Skeletal muscle tissue (tissue), 4 donors: ENCODE results near the gene PRTG. TPM values are rescaled to one million over a fixed set of nuclear protein-coding genes. Genes with fewer than 3 reads are reported as not detected.
"Not testable (repeated sequence)": the region's sequence is repeated elsewhere in the genome, so short reads cannot be mapped to it uniquely, and the experiment has no call there.

ENCODE experiments used
- H3K27ac ChIP-seq: one replicate; pipeline ENCODE4 v1.7.0; 2013; ENCODE audit warnings: mild to moderate bottlenecking, low read depth, low read length, inconsistent platforms
- H3K27me3 ChIP-seq, 3 donors: one replicate each; pipeline ENCODE4 v1.7.0; 2013; ENCODE audit warnings: low read length in 3 of 3; ENCODE audit not compliant: control insufficient read depth in 3 of 3, insufficient read depth in 3 of 3
- H3K36me3 ChIP-seq, 3 donors: one replicate each; pipeline ENCODE4 v1.7.0; 2013; ENCODE audit warnings: low read length in 3 of 3; ENCODE audit not compliant: control insufficient read depth in 3 of 3, insufficient read depth in 3 of 3
- H3K4me1 ChIP-seq, 3 donors: one replicate each; pipeline ENCODE4 v1.7.0; 2013; ENCODE audit warnings: low read length in 3 of 3, mild to moderate bottlenecking in 3 of 3; ENCODE audit not compliant: control insufficient read depth in 3 of 3, insufficient read depth in 3 of 3
- H3K4me3 ChIP-seq, 3 donors: one replicate each; pipeline ENCODE4 v1.7.0; 2013; ENCODE audit warnings: low read length in 3 of 3
- H3K9ac ChIP-seq, 3 donors: one replicate each; pipeline ENCODE4 v1.7.0; 2013; ENCODE audit warnings: low read length in 3 of 3, mild to moderate bottlenecking in 3 of 3, moderate library complexity in 2 of 3, low read depth in 1 of 3
- H3K9me3 ChIP-seq, 3 donors: one replicate each; pipeline ENCODE4 v1.7.0; 2013; ENCODE audit warnings: low read length in 3 of 3; ENCODE audit not compliant: control insufficient read depth in 3 of 3
- total RNA-seq: library from RNA; depleted of rRNA; stranded (reverse); fragments of >200 nt; gene quantifications from one replicate; pipeline ENCODE4 v1.2.3, GENCODE V29; 2014
- donor health status: Osteomylitis.

Gene PRTG
- total RNA-seq, 1 donor from 2014 or later: 4.7 TPM

DNA sequence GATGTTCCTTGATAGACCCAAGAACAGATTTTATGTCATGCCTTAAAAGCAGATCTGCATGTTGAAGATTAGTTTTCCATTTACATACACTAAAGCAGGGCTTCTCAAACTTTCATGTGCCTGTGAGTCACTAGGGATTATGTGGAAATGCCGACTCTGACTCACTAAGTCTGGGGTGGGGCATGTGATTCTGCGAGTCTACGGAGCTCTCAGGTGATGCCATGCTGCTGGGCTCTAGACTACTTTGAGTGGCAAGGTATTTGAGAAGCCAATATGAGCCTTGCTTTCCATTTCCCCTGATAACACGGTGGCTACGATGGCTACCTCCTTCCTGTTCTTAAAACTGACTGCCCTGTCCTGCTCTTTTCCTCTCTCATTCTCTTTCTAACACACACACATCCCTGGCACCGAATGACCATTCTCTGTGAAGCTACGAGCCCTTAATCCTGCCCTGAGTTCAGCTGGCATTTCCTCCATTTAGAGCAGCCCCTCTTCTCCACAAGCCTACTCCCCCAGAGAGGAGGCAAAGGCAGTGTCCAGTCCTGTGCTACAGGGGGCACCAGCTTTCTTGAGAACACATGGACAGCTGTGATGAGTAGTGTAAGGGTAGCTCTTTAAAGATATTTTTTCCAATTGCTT is 115.1 kb downstream of the PRTG start:
- Histone ChIP-seq H3K4me1 (peaks cover 5 to 16% (median 11%) of the 10 kb centered on the region in 3 donors), H3K4me3 (peak overlapping the region; percentile 35 to 63 (median 49)), H3K36me3 (no peaks in the 10 kb centered on the region), H3K27ac (peak overlapping the region; percentile 90), H3K9ac (peak overlapping the region; percentile 2 to 74 (median 9)), H3K27me3 (no peaks in the 10 kb centered on the region), H3K9me3 (no peaks in the 10 kb centered on the region)

GRCh38 chr15:55619783-55620182 is 123.2 kb downstream of the PRTG start:
- Histone ChIP-seq H3K9ac (no peak overlapping the region), H3K36me3 (no peaks in the 10 kb centered on the region), H3K4me3 (no peak overlapping the region), H3K27ac (no peak overlapping the region), H3K27me3 (no peaks in the 10 kb centered on the region), H3K9me3 (no peaks in the 10 kb centered on the region), H3K4me1 (no peaks in the 10 kb centered on the region)

DNA sequence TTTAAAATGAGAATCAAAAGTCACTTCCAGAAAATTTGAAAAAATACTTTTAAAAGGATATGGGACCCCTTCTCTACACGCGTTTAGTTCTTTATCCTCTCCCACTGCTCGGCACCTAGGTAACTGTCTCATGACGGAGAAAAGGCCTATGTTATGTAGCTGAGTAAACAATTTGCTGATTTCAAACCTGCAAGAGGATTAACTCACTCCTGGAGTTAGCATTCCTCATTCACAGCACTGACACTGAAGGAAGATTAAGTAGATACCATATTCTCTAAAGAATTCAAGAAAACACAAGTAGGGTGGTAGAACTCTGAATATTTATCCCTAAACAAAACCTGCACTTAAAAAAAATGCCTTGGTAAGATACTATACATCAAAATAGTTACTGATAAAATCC is 124.6 kb downstream of the PRTG start:
- no peak overlapping the region for H3K9ac ChIP-seq
- H3K27me3 ChIP-seq: no peaks in the 10 kb centered on the region
- no peaks in the 10 kb centered on the region for H3K4me1 ChIP-seq
- H3K9me3 ChIP-seq: no peaks in the 10 kb centered on the region
- H3K36me3 ChIP-seq: no peaks in the 10 kb centered on the region
- H3K4me3 ChIP-seq: no peak overlapping the region
- H3K27ac ChIP-seq: no peak overlapping the region

DNA sequence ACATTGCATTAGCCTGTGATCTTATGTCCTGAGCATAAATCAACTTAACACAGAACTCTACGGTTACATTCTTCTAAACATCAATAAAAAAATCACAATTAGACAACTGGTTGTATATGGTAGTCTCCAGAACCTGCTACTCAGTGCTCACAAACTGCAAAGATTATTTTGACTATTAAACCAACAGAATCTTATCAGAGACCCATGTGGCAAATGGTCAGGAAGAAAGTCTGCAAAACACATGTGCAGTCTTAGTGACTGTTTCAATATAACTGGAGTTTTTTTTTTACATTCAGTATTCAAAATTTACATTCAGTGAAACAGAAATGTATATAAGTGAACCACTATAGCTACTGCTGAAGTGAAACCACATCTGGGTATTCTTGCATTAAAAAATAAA is 127.5 kb downstream of the PRTG start:
- H3K9ac ChIP-seq: no peak overlapping the region
- no peaks in the 10 kb centered on the region for H3K9me3 ChIP-seq
- H3K4me3 ChIP-seq: no peak overlapping the region
- no peak overlapping the region for H3K27ac ChIP-seq
- no peaks in the 10 kb centered on the region for H3K36me3 ChIP-seq
- no peaks in the 10 kb centered on the region for H3K4me1 ChIP-seq
- no peaks in the 10 kb centered on the region for H3K27me3 ChIP-seq

GRCh38 chr15:55613727-55614126 is 129.2 kb downstream of the PRTG start:
- no peak overlapping the region for H3K9ac ChIP-seq
- H3K27ac ChIP-seq: no peak overlapping the region
- H3K4me3 ChIP-seq: no peak overlapping the region
- H3K27me3 ChIP-seq: no peaks in the 10 kb centered on the region
- no peaks in the 10 kb centered on the region for H3K4me1 ChIP-seq
- H3K36me3 ChIP-seq: no peaks in the 10 kb centered on the region
- no peaks in the 10 kb centered on the region for H3K9me3 ChIP-seq

- Histone ChIP-seq H3K27ac (no peak overlapping the region), H3K9ac (no peak overlapping the region), H3K36me3 (no peaks in the 10 kb centered on the region), H3K4me3 (no peak overlapping the region), H3K4me1 (no peaks in the 10 kb centered on the region), H3K9me3 (no peaks in the 10 kb centered on the region), H3K27me3 (no peaks in the 10 kb centered on the region)
These were observed 136.7 kb downstream of the PRTG start for GRCh38 chr15:55606214-55606613.

GRCh38 chr15:55601374-55601773 is 141.6 kb downstream of the PRTG start:
- H3K27me3 ChIP-seq: no peaks in the 10 kb centered on the region
- H3K4me3 ChIP-seq: no peak overlapping the region
- no peaks in the 10 kb centered on the region for H3K36me3 ChIP-seq

DNA sequence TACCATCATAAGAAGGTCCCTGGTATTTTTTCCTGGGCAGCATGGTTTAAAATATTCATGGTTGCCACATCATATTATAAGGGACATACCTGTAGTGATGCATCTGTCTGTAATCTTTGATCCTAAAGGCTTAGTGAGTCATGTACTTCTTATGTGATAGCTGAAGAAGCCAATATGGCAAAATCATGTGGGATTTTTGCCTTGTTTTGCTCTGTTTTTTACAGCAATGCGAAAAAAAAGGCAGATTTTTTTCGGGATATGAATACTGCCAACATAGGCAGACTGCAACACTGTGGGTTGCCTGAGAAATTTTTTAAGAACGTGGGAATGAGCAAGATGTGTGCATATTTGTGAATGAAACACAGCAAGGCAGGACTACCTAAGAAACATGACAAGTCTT is 143.5 kb downstream of the PRTG start:
- Histone ChIP-seq H3K4me1 (no peaks in the 10 kb centered on the region), H3K4me3 (no peak overlapping the region), H3K9me3 (no peaks in the 10 kb centered on the region), H3K27me3 (no peaks in the 10 kb centered on the region), H3K36me3 (no peaks in the 10 kb centered on the region), H3K27ac (no peak overlapping the region), H3K9ac (no peak overlapping the region)

More at GRCh38 chr15:55601374-55601773, 141.6 kb downstream of the PRTG start:
- H3K4me1 ChIP-seq: no peaks in the 10 kb centered on the region
- no peaks in the 10 kb centered on the region for H3K9me3 ChIP-seq
- H3K27ac ChIP-seq: no peak overlapping the region
- no peak overlapping the region for H3K9ac ChIP-seq

GRCh38 chr15:55593019-55593418 is 149.9 kb downstream of the PRTG start:
- H3K27ac ChIP-seq, H3K9ac ChIP-seq, H3K4me1 ChIP-seq, H3K27me3 ChIP-seq, H3K9me3 ChIP-seq, H3K36me3 ChIP-seq, H3K4me3 ChIP-seq: not testable (repeated sequence)

DNA sequence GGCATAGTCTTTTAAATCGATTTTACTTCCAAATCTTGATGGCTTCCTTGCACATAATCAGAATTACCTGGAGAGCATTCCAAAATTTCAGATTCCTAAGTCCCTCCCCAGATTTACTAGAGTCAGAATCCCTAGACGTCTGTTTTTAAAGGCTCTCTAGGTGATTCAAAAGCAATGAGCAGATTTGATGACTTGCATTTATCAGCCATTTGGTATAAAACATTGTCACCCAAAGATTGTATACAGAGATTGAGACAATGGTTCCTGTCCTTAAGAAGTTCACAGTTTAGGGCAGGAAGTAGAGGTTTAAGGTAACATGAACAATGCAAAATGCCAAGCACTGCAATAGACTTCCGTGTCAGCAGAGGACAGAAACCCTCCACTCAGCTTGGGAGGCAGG is 152.2 kb downstream of the PRTG start:
- no peaks in the 10 kb centered on the region for H3K36me3 ChIP-seq
- no peaks in the 10 kb centered on the region for H3K9me3 ChIP-seq
- H3K27me3 ChIP-seq: no peaks in the 10 kb centered on the region
- H3K27ac ChIP-seq: no peak overlapping the region
- H3K9ac ChIP-seq: no peak overlapping the region
- no peak overlapping the region for H3K4me3 ChIP-seq
- peaks cover 2 to 19% (median 14%) of the 10 kb centered on the region in 3 donors for H3K4me1 ChIP-seq
